RWPE1 (cell line): ENCODE measurements around the gene ECI2.
"Not testable (repeated sequence)": the region's sequence is repeated elsewhere in the genome, so short reads cannot be mapped to it uniquely, and the experiment has no call there.

Experiments used
- CTCF ChIA-PET: fragments of 350-600 bp; sonication (Branson Sonifier 250); formaldehyde crosslinking; extraction: SDS; loops from one replicate; lab custom pipeline; 2021; lab: Yijun Ruan, JAX
- POLR2A ChIA-PET: fragments of 400-600 bp; formaldehyde crosslinking; extraction: SDS; loops from one replicate; lab custom pipeline; 2020; ENCODE audit warnings: antibody characterized with exemption; ENCODE audit not compliant: low non-redundant PET; lab: Yijun Ruan, JAX
- DNase-seq: peaks from one replicate; pipeline ENCODE4 v3.0.0; 2012; ENCODE audit warnings: low spot score
- H3K27ac ChIP-seq: fragments of 450-650 bp; 2 replicates; pipeline ENCODE4 v1.5.1; 2017
- TF ChIP-seq, protein P1 (sequence below): fragments of 450-650 bp; conservative IDR thresholded peaks from 2 replicates; pipeline ENCODE4 v1.5.1; 2017; ENCODE audit warnings: low read depth, mild to moderate bottlenecking

ECI2 gene

DNA sequence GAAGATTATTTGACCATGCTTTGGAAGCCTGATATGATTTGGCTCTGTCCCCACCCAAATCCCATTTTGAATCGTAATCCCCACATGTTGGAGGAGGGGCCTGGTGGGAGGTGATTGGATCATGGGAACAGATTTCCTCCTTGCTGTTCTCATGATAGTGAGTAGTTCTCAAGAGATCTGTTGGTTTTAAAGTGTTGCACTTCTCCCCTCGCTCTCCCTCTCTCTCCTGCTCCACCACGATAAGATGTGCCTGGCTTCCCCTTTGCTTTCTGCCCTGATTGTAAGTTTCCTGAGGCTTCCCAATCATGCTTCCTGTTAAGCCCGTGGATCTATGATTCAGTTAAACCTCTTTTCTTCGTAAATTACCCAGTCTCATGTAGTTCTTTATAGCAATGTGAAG, 34.7 kb downstream of the ECI2 start:
- no peak overlapping the region for H3K27ac ChIP-seq
- TF ChIP-seq, protein P1, sequence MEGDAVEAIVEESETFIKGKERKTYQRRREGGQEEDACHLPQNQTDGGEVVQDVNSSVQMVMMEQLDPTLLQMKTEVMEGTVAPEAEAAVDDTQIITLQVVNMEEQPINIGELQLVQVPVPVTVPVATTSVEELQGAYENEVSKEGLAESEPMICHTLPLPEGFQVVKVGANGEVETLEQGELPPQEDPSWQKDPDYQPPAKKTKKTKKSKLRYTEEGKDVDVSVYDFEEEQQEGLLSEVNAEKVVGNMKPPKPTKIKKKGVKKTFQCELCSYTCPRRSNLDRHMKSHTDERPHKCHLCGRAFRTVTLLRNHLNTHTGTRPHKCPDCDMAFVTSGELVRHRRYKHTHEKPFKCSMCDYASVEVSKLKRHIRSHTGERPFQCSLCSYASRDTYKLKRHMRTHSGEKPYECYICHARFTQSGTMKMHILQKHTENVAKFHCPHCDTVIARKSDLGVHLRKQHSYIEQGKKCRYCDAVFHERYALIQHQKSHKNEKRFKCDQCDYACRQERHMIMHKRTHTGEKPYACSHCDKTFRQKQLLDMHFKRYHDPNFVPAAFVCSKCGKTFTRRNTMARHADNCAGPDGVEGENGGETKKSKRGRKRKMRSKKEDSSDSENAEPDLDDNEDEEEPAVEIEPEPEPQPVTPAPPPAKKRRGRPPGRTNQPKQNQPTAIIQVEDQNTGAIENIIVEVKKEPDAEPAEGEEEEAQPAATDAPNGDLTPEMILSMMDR: no peak
- DNase-seq: no peak
- CTCF ChIA-PET: no interaction called here
- POLR2A ChIA-PET: no interaction called here

DNA sequence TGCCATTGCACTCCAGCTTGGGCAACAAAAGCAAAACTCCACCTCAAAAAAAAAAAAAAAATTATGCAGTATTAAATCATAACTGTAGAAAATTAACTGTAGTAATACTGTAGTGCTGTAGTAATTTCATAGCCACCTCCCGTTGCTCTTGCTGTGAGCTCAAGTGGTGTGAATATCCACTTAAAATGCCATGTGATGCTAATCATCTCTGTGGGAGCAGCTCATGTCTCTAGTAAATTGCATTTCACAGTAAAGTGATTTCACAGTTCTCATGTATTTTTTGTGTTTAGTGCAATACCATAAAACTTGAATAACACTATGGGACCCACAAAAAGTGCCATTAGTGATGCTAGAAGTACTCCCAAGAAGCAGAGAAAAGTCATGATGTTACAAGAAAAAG, 42.1 kb downstream of the ECI2 start:
- TF ChIP-seq, protein P1: no peak
- no peak for DNase-seq
- ChIA-PET CTCF (interaction anchor here (0.6 to 0.7 kb wide), 3 partner anchors 14 to 39 kb away, joined by 3 to 4 read pairs (median 3); partner anchors contain the start of gene FAM217A), POLR2A (no interaction called here)
- no peak overlapping the region for H3K27ac ChIP-seq

DNA sequence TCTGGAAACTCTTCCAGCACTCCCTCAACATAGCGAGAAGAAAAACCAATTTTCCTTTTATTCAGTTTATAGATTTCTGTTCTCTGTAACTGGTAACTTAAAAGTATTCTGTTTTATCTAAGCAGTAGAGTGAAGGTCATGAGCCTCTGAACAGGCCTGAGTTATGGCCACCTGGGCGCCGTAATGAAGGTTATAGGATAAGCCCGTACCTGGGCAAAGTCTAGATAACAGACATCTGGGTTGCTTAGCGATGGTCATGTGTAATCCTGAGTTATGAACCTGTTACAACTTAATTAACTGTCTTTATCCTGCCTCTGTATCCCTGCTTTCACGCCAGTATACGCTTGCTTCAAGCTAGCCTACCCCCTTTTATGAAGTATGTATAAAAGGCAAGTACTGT, 43.4 kb downstream of the ECI2 start:
- CTCF ChIA-PET: no interaction called here
- no peak for DNase-seq
- H3K27ac ChIP-seq: no peak overlapping the region

DNA sequence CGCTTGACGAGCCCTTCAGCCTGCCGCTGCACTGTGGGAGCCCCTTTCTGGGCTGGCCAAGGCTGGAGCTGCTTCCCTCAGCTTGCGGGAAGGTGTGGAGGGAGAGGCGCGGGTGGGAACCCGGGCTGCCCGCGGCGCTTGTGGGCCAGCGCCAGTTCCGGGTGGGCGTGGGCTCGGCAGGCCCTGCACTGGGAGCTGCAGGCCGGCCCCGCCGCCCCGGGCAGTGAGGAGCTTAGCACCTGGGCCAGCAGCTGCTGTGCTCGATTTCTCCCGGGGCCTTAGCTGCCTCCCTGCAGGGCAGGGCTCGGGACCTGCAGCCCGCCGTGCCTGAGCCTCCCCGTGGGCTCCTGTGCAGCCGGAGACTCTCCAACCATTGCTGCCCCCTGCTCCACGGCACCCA, 45.3 kb downstream of the ECI2 start:
- H3K27ac ChIP-seq, CTCF ChIA-PET, POLR2A ChIA-PET, DNase-seq: not testable (repeated sequence)

More for the DNA sequence above, 43.4 kb downstream of the ECI2 start:
- POLR2A ChIA-PET: no interaction called here
- TF ChIP-seq, protein P1: no peak

DNA sequence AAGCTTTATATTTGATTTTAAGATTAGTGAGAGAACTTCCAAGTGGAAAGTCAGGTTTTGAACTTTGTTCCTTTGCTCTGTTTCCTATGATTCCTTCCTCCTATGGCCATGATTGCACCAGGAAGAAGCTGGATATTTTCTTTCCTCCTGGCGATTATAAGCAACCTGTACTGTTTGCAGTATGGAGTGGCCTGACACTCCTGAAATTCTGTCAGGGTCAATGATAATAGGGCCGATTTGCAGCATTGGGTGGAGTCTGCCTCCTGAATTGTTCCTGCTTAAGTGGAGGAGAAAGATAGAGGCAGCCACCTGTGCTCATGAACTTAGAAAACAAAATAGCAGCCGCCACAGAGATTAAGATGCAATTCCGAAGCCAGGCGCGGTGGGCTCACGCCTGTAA, 46.7 kb downstream of the ECI2 start:
- POLR2A ChIA-PET: no interaction called here
- no peak overlapping the region for H3K27ac ChIP-seq
- CTCF ChIA-PET: no interaction called here
- TF ChIP-seq, protein P1: no peak
- DNase-seq: no peak

DNA sequence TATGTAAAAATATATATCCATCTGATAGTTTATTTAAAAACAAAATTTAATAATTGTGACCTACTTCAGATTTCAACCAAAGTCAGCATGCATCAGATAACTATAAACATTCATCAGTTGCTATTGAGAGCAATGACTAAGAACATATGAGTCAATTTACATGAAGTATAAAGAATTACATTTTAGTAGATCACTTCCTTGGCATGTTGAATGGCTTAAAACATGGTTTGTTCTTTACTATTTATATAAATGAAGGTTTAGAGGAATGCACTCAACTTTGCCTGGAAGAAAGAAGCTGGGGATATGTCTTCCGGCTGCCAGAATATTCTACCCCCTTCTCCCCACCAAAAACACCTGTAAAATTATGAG, 50.1 kb downstream of the ECI2 start:
- ChIA-PET POLR2A (no interaction called here), CTCF (interaction anchor here (0.6 kb wide), 1 partner anchor 1310 kb away, joined by 4 read pairs; no protein-coding TSS in a partner anchor)
- TF ChIP-seq, protein P1: no peak
- H3K27ac ChIP-seq: no peak overlapping the region
- peak; percentile 8 for DNase-seq

DNA sequence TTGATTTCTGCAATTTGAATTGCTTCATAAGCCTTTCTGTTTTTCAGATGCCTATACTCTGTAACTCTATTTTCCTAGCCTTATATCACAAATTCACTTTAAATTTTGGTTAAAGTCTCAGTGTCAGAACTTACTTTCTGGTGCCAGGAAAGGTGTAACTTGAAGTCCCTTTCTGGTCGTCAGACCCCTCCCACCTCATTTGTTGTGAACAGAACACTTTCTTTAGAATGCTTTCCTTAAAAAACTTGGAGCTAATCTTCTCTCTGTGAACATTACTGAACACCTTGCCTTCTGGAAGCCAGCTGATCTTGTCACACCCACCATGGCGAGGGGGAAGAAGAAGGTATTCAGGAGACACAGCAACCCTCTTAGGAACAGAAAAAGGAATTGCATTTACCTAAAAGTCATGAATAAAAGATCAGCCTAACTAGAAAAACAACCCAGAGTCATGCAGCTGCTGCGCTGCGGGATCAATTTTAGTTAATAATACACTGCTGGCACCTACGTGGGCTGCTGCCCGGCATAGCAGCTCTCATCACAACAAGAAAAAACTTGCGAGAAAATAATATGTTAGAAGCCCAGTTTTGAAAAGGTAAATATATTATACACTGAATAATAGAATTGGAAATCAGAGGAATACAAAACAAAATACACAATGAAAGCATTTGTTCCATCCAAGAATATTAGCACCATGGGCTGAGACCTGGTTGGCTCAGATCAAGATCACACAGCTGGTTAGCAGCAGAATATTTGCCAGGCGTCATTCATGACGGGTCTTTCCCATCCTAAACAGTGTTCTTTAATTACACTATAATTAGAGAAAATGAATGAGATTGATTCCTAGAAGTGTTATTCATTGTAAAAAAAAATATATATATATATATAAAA, 50.7 kb downstream of the ECI2 start:
- ChIA-PET CTCF (interaction anchor here (0.8 kb wide), 1 partner anchor 77 kb away, joined by 3 read pairs; no protein-coding TSS in a partner anchor), POLR2A (no interaction called here)
- H3K27ac ChIP-seq: no peak overlapping the region
- no peak for DNase-seq
- TF ChIP-seq, protein P1: no peak
